SK-N-SH (cell line): Measurements from ENCODE around the gene SMARCC1. TPM values are rescaled to one million over a fixed set of nuclear protein-coding genes. Genes with fewer than 3 reads are reported as not detected.

Experiments used
- CTCF ChIA-PET: fragments of 300-600, 350-600 bp; formaldehyde crosslinking; extraction: SDS; loops from one replicate; lab custom pipeline; 2021; lab: Yijun Ruan, JAX
- POLR2A ChIA-PET: fragments of 350-600 bp; sonication (Branson Sonifier 250); formaldehyde crosslinking; extraction: SDS; loops from one replicate; lab custom pipeline; 2020; ENCODE audit warnings: antibody characterized with exemption, inconsistent platforms; lab: Yijun Ruan, JAX
- DNase-seq: peaks from one replicate; pipeline ENCODE4 v3.0.0; 2012
- H2AFZ ChIP-seq: fragments of 200-600 bp; sonication (generic); 2 replicates; pipeline ENCODE4 v1.8.1; 2016; ENCODE audit warnings: antibody characterized with exemption, mild to moderate bottlenecking, low read depth
- H3F3A ChIP-seq: fragments of 200-600 bp; sonication (generic); replicated peaks from 2 replicates; pipeline ENCODE3; 2016; ENCODE audit warnings: antibody characterized with exemption, mild to moderate bottlenecking; ENCODE audit not compliant: insufficient read depth
- H3K27ac ChIP-seq, 2 experiments: fragments of 200-500 bp in 1 of 2; fragments of 200-600 bp in 1 of 2; sonication (Bioruptor generic) in 1 of 2; sonication (generic), shearing (Covaris generic) in 1 of 2; 2 replicates each; pipeline versions ENCODE4 v1.5.1 to v1.6.1; 2014 to 2016; ENCODE audit warnings: low read depth in 2 of 2, inconsistent platforms in 1 of 2, low read length in 1 of 2, mild to moderate bottlenecking in 1 of 2, mixed read lengths in 1 of 2
- H3K27me3 ChIP-seq: fragments of 200-600 bp; sonication (generic), shearing (Covaris generic); 2 replicates; pipeline ENCODE4 v1.6.1; 2016; ENCODE audit warnings: mixed run types; ENCODE audit not compliant: insufficient read depth
- H3K36me3 ChIP-seq, 2 experiments: fragments of 200-500 bp in 1 of 2; fragments of 200-600 bp in 1 of 2; sonication (Bioruptor generic) in 1 of 2; sonication (generic) in 1 of 2; replicated peaks in 1 of 2; 2 replicates each; pipeline versions ENCODE3 to v1.5.1; 2014 to 2016; ENCODE audit warnings: low read length in 1 of 2, mild to moderate bottlenecking in 1 of 2; ENCODE audit not compliant: insufficient read depth in 2 of 2, control insufficient read depth in 1 of 2
- H3K4me1 ChIP-seq, 2 experiments: fragments of 200-500 bp in 1 of 2; fragments of 200-600 bp in 1 of 2; sonication (Bioruptor generic) in 1 of 2; sonication (generic), shearing (Covaris generic) in 1 of 2; 2 replicates each; pipeline versions ENCODE4 v1.5.1 to v1.6.1; 2014 to 2016; ENCODE audit warnings: low read depth in 1 of 2, low read length in 1 of 2, mixed run types in 1 of 2; ENCODE audit not compliant: insufficient read depth in 2 of 2, control insufficient read depth in 1 of 2
- H3K4me2 ChIP-seq: fragments of 200-600 bp; sonication (generic), shearing (Covaris generic); 2 replicates; pipeline ENCODE4 v1.6.1; 2017; ENCODE audit warnings: mixed run types
- H3K4me3 ChIP-seq, 2 experiments: fragments of 200-500 bp in 1 of 2; fragments of 200-600 bp in 1 of 2; sonication (Bioruptor generic) in 1 of 2; sonication (generic), shearing (Covaris generic) in 1 of 2; 2 replicates each; pipeline versions ENCODE4 v1.5.1 to v1.8.1; 2014 to 2016; ENCODE audit warnings: low read depth in 2 of 2, inconsistent platforms in 1 of 2, low read length in 1 of 2, mild to moderate bottlenecking in 1 of 2, mixed read lengths in 1 of 2, moderate library complexity in 1 of 2
- H3K79me2 ChIP-seq: fragments of 200-600 bp; sonication (generic); 2 replicates; pipeline ENCODE4 v1.8.1; 2017; ENCODE audit warnings: mild to moderate bottlenecking; ENCODE audit not compliant: insufficient read depth
- H3K9ac ChIP-seq: fragments of 200-600 bp; sonication (generic); 2 replicates; pipeline ENCODE4 v1.6.1; 2017; ENCODE audit warnings: mixed run types
- H3K9me2 ChIP-seq: fragments of 200-600 bp; sonication (generic); 2 replicates; pipeline ENCODE4 v1.6.1; 2017; ENCODE audit warnings: mixed run types
- H3K9me3 ChIP-seq: fragments of 200-600 bp; sonication (generic); 2 replicates; pipeline ENCODE4 v1.6.1; 2017; ENCODE audit warnings: mixed run types, mild to moderate bottlenecking, moderate library complexity
- H4K20me1 ChIP-seq: fragments of 200-600 bp; sonication (generic); 2 replicates; pipeline ENCODE4 v1.6.1; 2017; ENCODE audit warnings: mild to moderate bottlenecking, mixed run types; ENCODE audit not compliant: insufficient read depth
- CTCF ChIP-seq: fragments of 200-600 bp; sonication (generic); IDR thresholded peaks from 2 replicates; pipeline ENCODE4 v1.6.1; 2017; ENCODE audit warnings: antibody characterized with exemption, mild to moderate bottlenecking, moderate library complexity
- EZH2phosphoT487 ChIP-seq: fragments of 200-600 bp; sonication (generic); IDR thresholded peaks from 2 replicates; pipeline ENCODE4 v1.6.1; 2017; ENCODE audit warnings: low read depth, mixed run types, mild to moderate bottlenecking, antibody characterized with exemption, moderate library complexity, borderline replicate concordance
- FOSL2 ChIP-seq: IDR thresholded peaks from 2 replicates; pipeline ENCODE4 v1.4.0; 2012; ENCODE audit warnings: low read depth, mild to moderate bottlenecking, moderate library complexity, borderline replicate concordance
- GATA2 ChIP-seq: sonication (generic); formaldehyde crosslinking; IDR thresholded peaks from 2 replicates; pipeline ENCODE4 v1.5.0; 2020; ENCODE audit warnings: mild to moderate bottlenecking, missing genetic modification reagents
- IRF3 ChIP-seq: fragments of 150-350 bp; IDR thresholded peaks from 2 replicates; pipeline ENCODE4 v1.6.1; 2016; ENCODE audit warnings: mild to moderate bottlenecking, low read depth, low read length
- MEF2A ChIP-seq: IDR thresholded peaks from 2 replicates; pipeline ENCODE4 v1.4.0; 2012; ENCODE audit warnings: low read depth, borderline replicate concordance
- NRF1 ChIP-seq: IDR thresholded peaks from 2 replicates; pipeline ENCODE4 v1.6.1; 2012; ENCODE audit warnings: low read depth, mild to moderate bottlenecking, low read length
- RAD21 ChIP-seq: IDR thresholded peaks from 2 replicates; pipeline ENCODE4 v1.6.1; 2012; ENCODE audit warnings: mild to moderate bottlenecking, low read length
- RCOR1 ChIP-seq: fragments of 150-350 bp; IDR thresholded peaks from 2 replicates; pipeline ENCODE4 v1.6.1; 2017; ENCODE audit warnings: antibody characterized with exemption, low read length
- REST ChIP-seq: IDR thresholded peaks from 2 replicates; pipeline ENCODE4 v1.6.1; 2012; ENCODE audit warnings: mild to moderate bottlenecking, low read depth, low read length, moderate library complexity
- SIN3A ChIP-seq: IDR thresholded peaks from 2 replicates; pipeline ENCODE4 v1.6.1; 2012; ENCODE audit warnings: low read depth, mild to moderate bottlenecking, low read length, moderate library complexity, borderline replicate concordance
- SMC3 ChIP-seq: IDR thresholded peaks from 2 replicates; pipeline ENCODE4 v1.6.1; 2012; ENCODE audit warnings: low read depth, low read length, improper control_type of control experiment
- TAF1 ChIP-seq: IDR thresholded peaks from 2 replicates; pipeline ENCODE4 v1.6.1; 2012; ENCODE audit warnings: low read depth, mild to moderate bottlenecking, low read length, moderate library complexity, borderline replicate concordance
- TCF12 ChIP-seq: IDR thresholded peaks from 2 replicates; pipeline ENCODE4 v1.4.0; 2012
- USF1 ChIP-seq: IDR thresholded peaks from 2 replicates; pipeline ENCODE4 v1.4.0; 2012; ENCODE audit warnings: low read depth, borderline replicate concordance
- YY1 ChIP-seq: IDR thresholded peaks from 2 replicates; pipeline ENCODE4 v1.4.0; 2012; ENCODE audit warnings: low read depth, mild to moderate bottlenecking
- ZBTB33 ChIP-seq: IDR thresholded peaks from 2 replicates; pipeline ENCODE4 v1.4.0; 2012; ENCODE audit warnings: low read depth, borderline replicate concordance
- WGBS: methylation state at CpG from one replicate; pipeline ENCODE4 v1.1.6; 2017; ENCODE audit warnings: low lambda C conversion rate; 5-methylcytosine and 5-hydroxymethylcytosine counted together
- polyA plus RNA-seq, 3 experiments: library from polyadenylated mRNA; depleted of rRNA; stranded (reverse); fragments of >200 nt; gene quantifications; 2 replicates each; pipeline ENCODE4 v1.2.3, GENCODE V29; 2012

Gene SMARCC1
- polyA plus RNA-seq, 1 of the 3 experiments (the other 2 are of a cell fraction): 16.5 TPM

- no peaks in the 10 kb centered on the region for H3K36me3 ChIP-seq
- H3K79me2 ChIP-seq: no peaks in the 10 kb centered on the region
- ChIA-PET POLR2A (no interaction called here), CTCF (interaction anchor here (1.2 kb wide), 1 partner anchor 20 kb away, joined by 3 read pairs; no protein-coding TSS in a partner anchor)
- TF ChIP-seq NRF1 (no peak), ZBTB33 (no peak), USF1 (no peak), MEF2A (no peak), TAF1 (no peak), RAD21 (no peak), SIN3A (no peak), REST (no peak), GATA2 (no peak), SMC3 (no peak), CTCF (no peak), EZH2phosphoT487 (no peak), IRF3 (no peak), FOSL2 (no peak), TCF12 (no peak), YY1 (no peak), RCOR1 (no peak)
- no peak overlapping the region for H3K27ac ChIP-seq
- DNase-seq: no peak
- H2AFZ ChIP-seq: no peak overlapping the region
- peaks cover 2% of the 10 kb centered on the region for H3F3A ChIP-seq
- H3K4me2 ChIP-seq: no peak overlapping the region
- no peaks in the 10 kb centered on the region for H3K9me3 ChIP-seq
- H3K9ac ChIP-seq: no peak overlapping the region
- 85% methylated on average over 7 of the region's 7 CpGs for WGBS
- no peaks in the 10 kb centered on the region; the same call in 1 of the 2 replicates for H3K27me3 ChIP-seq
- H4K20me1 ChIP-seq: no peaks in the 10 kb centered on the region
- H3K9me2 ChIP-seq: no peaks in the 10 kb centered on the region
- H3K4me3 ChIP-seq: no peak overlapping the region
- H3K4me1 ChIP-seq: no peaks in the 10 kb centered on the region
These were observed 228.3 kb downstream of the SMARCC1 start for GRCh38 chr3:47553407-47553806.
